Sigmoid colon (tissue), 7 donors: Measurements from ENCODE around the gene MCM3. TPM values are rescaled to one million over a fixed set of nuclear protein-coding genes. Genes with fewer than 3 reads are reported as not detected.

ENCODE experiments used
- DNase-seq: peaks from one replicate; pipeline ENCODE4 v3.0.0-alpha.2; 2019
- H3K27ac ChIP-seq, 4 donors: fragments of 200-600 bp; sonication (generic); one replicate each; pipeline ENCODE4 v1.5.1; 2016 to 2019; ENCODE audit warnings: mild to moderate bottlenecking in 1 of 4
- H3K27me3 ChIP-seq, 3 donors: fragments of 200-600 bp; sonication (generic); one replicate each; pipeline ENCODE4 v1.5.1; 2019; ENCODE audit warnings: mild to moderate bottlenecking in 1 of 3
- H3K36me3 ChIP-seq, 4 donors: fragments of 200-600 bp; sonication (generic); one replicate each; pipeline ENCODE4 v1.5.1; 2016 to 2019
- H3K4me1 ChIP-seq, 4 donors: fragments of 200-600 bp; sonication (generic); one replicate each; pipeline ENCODE4 v1.5.1; 2017 to 2019
- H3K4me3 ChIP-seq, 4 donors: fragments of 200-600 bp; sonication (generic); one replicate each; pipeline ENCODE4 v1.5.1; 2017 to 2019; ENCODE audit warnings: mild to moderate bottlenecking in 2 of 4, moderate library complexity in 1 of 4
- H3K9me3 ChIP-seq, 4 donors: fragments of 200-600 bp in 3 of 4; sonication (generic) in 3 of 4; one replicate each; pipeline versions ENCODE4 v1.5.1 to v1.6.1; 2013 to 2019
- EP300 ChIP-seq, 4 donors: sonication (generic); formaldehyde crosslinking; IDR thresholded peaks; one replicate each; pipeline ENCODE4 v1.6.1; 2017; ENCODE audit warnings: antibody characterized with exemption in 4 of 4
- POLR2A ChIP-seq, 2 donors: fragments of 450-650 bp; IDR thresholded peaks; one replicate each; pipeline ENCODE4 v1.6.1; 2016; ENCODE audit warnings: antibody characterized with exemption in 2 of 2, mild to moderate bottlenecking in 2 of 2, moderate library complexity in 2 of 2
- POLR2AphosphoS5 ChIP-seq, 4 donors: sonication (generic); formaldehyde crosslinking; IDR thresholded peaks; one replicate each; pipeline ENCODE4 v1.6.1; 2017; ENCODE audit warnings: antibody characterized with exemption in 4 of 4
- whole genome bisulfite sequencing, 2 donors: extraction: QIAGEN DNeasy Blood & Tissue Kit; methylation state at CpG; one replicate each; pipeline ENCODE4 v1.1.7; 2013; 5-methylcytosine and 5-hydroxymethylcytosine counted together
- intact Hi-C: fragments of 100-400 bp; cut with DNase I; formaldehyde crosslinking; loops from one replicate; pipeline ENCODE4 v1.15.1; 2023
- polyA plus RNA-seq, 3 donors: library from polyadenylated mRNA; stranded (reverse); fragments of 200-250 nt; gene quantifications; one replicate each; pipeline ENCODE4 v1.2.3, GENCODE V29; 2013
- total RNA-seq, 4 donors: library from RNA; depleted of rRNA; stranded (reverse); fragments of >200 nt; gene quantifications; one replicate each; pipeline ENCODE4 v1.1.0, GENCODE V29; 2016
- TF ChIP-seq, protein P1 (sequence below), 4 experiments: fragments of 450-650 bp in 3 of 4; fragments of 200-600 bp in 1 of 4; IDR thresholded peaks; one replicate each; pipeline ENCODE4 v1.5.1; 2016 to 2019; ENCODE audit warnings: antibody characterized with exemption in 4 of 4, mild to moderate bottlenecking in 3 of 4, moderate library complexity in 2 of 4
- donor health status: healthy with polysubstance abuse.
- donor health status: Bipolar disorder and iron deficiency.
- donor health status: healthy.

Gene MCM3
- total and polyA plus RNA-seq, 7 donors, result 13.2 to 54.7 (median 32.7) TPM

- no peak overlapping the region for H3K4me3 ChIP-seq
- peaks cover 0 to 5% (median 0%) of the 10 kb centered on the region in 3 donors for H3K27me3 ChIP-seq
- DNase-seq, result no peak
- WGBS, 2 donors, result 41 to 44% methylated on average over 9 of the region's 9 CpGs
- H3K36me3 ChIP-seq, result no peaks in the 10 kb centered on the region
- no peaks in the 10 kb centered on the region for H3K4me1 ChIP-seq
- intact Hi-C loops, result no loop called here
- TF ChIP-seq POLR2AphosphoS5 (IDR thresholded peaks at IDR 0.05), result no peak
- no peak for TF ChIP-seq POLR2A (IDR thresholded peaks at IDR 0.05)
- TF ChIP-seq, protein P1, sequence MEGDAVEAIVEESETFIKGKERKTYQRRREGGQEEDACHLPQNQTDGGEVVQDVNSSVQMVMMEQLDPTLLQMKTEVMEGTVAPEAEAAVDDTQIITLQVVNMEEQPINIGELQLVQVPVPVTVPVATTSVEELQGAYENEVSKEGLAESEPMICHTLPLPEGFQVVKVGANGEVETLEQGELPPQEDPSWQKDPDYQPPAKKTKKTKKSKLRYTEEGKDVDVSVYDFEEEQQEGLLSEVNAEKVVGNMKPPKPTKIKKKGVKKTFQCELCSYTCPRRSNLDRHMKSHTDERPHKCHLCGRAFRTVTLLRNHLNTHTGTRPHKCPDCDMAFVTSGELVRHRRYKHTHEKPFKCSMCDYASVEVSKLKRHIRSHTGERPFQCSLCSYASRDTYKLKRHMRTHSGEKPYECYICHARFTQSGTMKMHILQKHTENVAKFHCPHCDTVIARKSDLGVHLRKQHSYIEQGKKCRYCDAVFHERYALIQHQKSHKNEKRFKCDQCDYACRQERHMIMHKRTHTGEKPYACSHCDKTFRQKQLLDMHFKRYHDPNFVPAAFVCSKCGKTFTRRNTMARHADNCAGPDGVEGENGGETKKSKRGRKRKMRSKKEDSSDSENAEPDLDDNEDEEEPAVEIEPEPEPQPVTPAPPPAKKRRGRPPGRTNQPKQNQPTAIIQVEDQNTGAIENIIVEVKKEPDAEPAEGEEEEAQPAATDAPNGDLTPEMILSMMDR (IDR thresholded peaks at IDR 0.05), result no peak
- no peak for TF ChIP-seq EP300 (IDR thresholded peaks at IDR 0.05)
- no peak overlapping the region for H3K27ac ChIP-seq
- no peaks in the 10 kb centered on the region for H3K9me3 ChIP-seq
These were observed 31.0 kb downstream of the MCM3 start for GRCh38 chr6:52253494-52253893.

DNA sequence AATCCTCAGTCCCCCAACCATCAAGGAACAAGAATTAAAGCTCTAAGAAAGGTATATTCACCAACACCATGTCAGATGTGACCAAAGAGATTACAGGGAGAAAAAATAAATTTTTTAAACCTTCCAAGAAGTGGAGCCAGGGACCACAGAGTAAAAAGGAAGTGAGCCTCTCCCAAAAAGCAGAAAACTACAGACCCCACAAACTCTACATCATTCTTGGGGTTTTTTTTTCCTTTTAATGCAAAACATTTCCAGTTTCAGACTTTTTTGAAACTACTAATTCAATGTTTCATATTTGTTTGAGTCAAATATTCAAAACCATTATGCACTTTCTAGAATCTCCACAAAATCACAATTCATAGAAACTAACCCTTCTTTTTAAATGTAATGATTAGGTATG is 33.4 kb downstream of the MCM3 start:
- Histone ChIP-seq H3K9me3 (no peaks in the 10 kb centered on the region), H3K27me3 (peaks cover 0 to 5% (median 0%) of the 10 kb centered on the region in 3 donors), H3K36me3 (no peaks in the 10 kb centered on the region), H3K4me3 (no peak overlapping the region), H3K27ac (no peak overlapping the region), H3K4me1 (no peaks in the 10 kb centered on the region)
- no peak for DNase-seq
- TF ChIP-seq POLR2A (IDR thresholded peaks at IDR 0.05) (no peak), POLR2AphosphoS5 (IDR thresholded peaks at IDR 0.05) (no peak), EP300 (IDR thresholded peaks at IDR 0.05) (no peak)
- TF ChIP-seq, protein P1 (IDR thresholded peaks at IDR 0.05), result no peak
- intact Hi-C loops, result no loop called here

DNA sequence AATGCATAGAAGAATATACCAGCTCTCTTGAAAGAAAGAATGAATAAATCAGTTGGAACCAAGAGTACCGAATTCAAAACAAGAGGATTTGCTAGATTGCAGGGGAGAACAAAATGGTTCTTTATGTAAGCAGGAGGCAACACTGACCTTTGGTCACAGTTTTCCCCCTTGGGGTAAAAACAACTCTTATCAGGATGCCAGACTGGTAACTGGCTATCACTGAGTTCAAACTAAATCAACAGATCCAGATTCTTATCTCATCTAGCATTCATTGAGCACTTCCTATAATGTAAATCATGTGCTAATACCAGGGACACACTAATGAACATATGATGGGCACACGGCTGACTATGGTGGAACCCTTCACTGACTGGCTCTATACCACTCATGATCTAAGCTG is 35.5 kb downstream of the MCM3 start:
- peaks cover 0 to 5% (median 0%) of the 10 kb centered on the region in 3 donors for H3K27me3 ChIP-seq
- H3K4me1 ChIP-seq, result no peaks in the 10 kb centered on the region
- TF ChIP-seq EP300 (IDR thresholded peaks at IDR 0.05), result no peak
- no peak for TF ChIP-seq POLR2AphosphoS5 (IDR thresholded peaks at IDR 0.05)
- TF ChIP-seq, protein P1 (IDR thresholded peaks at IDR 0.05), result no peak
- no peak for TF ChIP-seq POLR2A (IDR thresholded peaks at IDR 0.05)
- H3K9me3 ChIP-seq, result no peaks in the 10 kb centered on the region
- WGBS, 2 donors, result 57 to 67% methylated on average over 2 of the region's 2 CpGs
- DNase-seq, result no peak
- H3K27ac ChIP-seq, result no peak overlapping the region
- H3K36me3 ChIP-seq, result no peaks in the 10 kb centered on the region
- intact Hi-C loops, result no loop called here
- H3K4me3 ChIP-seq, result no peak overlapping the region

- Histone ChIP-seq H3K4me1 (no peaks in the 10 kb centered on the region), H3K4me3 (no peak overlapping the region), H3K9me3 (no peaks in the 10 kb centered on the region), H3K36me3 (no peaks in the 10 kb centered on the region), H3K27ac (no peak overlapping the region), H3K27me3 (no peaks in the 10 kb centered on the region)
- WGBS, 2 donors, result 34 to 62% methylated on average over 1 of the region's 1 CpG
- TF ChIP-seq POLR2AphosphoS5 (IDR thresholded peaks at IDR 0.05) (no peak), POLR2A (IDR thresholded peaks at IDR 0.05) (no peak), EP300 (IDR thresholded peaks at IDR 0.05) (no peak)
- TF ChIP-seq, protein P1 (IDR thresholded peaks at IDR 0.05), result no peak
- no peak for DNase-seq
- intact Hi-C loops, result no loop called here
These were observed 39.1 kb downstream of the MCM3 start for GRCh38 chr6:52245425-52245824.

- no peak for DNase-seq
- Histone ChIP-seq H3K36me3 (no peaks in the 10 kb centered on the region), H3K27ac (no peak within 1 kb of the TSS), H3K4me1 (no peaks in the 10 kb centered on the region), H3K9me3 (no peaks in the 10 kb centered on the region), H3K27me3 (no peaks in the 10 kb centered on the region), H3K4me3 (no peak within 1 kb of the TSS)
- TF ChIP-seq POLR2A (IDR thresholded peaks at IDR 0.05), result no peak
- no peak for TF ChIP-seq POLR2AphosphoS5 (IDR thresholded peaks at IDR 0.05)
- no peak for TF ChIP-seq EP300 (IDR thresholded peaks at IDR 0.05)
- TF ChIP-seq, protein P1 (IDR thresholded peaks at IDR 0.05), result no peak
- intact Hi-C loops, result no loop called here
- WGBS, 2 donors, result 72 to 76% methylated on average over 5 of the region's 5 CpGs
These were observed 40.1 kb downstream of the MCM3 start, which contains the start of gene IL17F for GRCh38 chr6:52244400-52244799. Gene IL17F (minus strand): TSS chr6:52244500. CDS start chr6:52244429, 71 bp downstream.
